HG03095 (cell line): Measurements from ENCODE around the gene ZGLP1.
"Not testable (repeated sequence)": the region's sequence is repeated elsewhere in the genome, so short reads cannot be mapped to it uniquely, and the experiment has no call there.

Experiments
- ATAC-seq: cut with Tn5 transposase; IDR thresholded peaks from one replicate; pipeline ENCODE4 v1.9.1; 2021; ENCODE audit warnings: moderate library complexity; ENCODE audit not compliant: unreplicated experiment

ZGLP1 gene

DNA sequence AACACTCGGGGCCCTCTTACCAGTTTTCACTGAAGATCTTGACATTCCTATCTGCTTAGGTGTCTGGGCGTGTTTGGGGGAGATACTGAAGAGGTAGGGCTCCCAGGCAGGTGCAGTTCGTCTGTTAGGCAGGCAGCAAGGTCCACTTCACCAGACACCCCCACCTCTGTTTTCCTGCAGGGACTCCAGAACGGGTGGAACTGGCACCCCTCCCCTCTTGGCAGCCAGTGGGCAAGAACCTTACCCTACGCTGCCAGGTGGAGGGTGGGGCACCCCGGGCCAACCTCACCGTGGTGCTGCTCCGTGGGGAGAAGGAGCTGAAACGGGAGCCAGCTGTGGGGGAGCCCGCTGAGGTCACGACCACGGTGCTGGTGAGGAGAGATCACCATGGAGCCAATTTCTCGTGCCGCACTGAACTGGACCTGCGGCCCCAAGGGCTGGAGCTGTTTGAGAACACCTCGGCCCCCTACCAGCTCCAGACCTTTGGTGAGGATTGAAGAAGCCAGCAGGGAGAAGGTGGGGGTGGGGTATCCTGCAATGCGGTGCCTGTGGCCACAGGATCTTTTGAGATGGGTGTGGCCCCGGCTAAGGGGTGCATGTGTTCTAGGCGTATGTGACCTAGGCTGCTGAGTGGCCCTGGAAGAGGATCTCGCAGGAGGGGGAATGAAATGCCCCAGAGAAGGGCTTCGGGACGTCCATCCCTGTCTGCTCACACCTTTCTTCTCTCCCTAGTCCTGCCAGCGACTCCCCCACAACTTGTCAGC lies 26.1 kb downstream of the ZGLP1 start:
- no peak for ATAC-seq

GRCh38 chr19:10282043-10282442 lies 27.6 kb downstream of the ZGLP1 start:
- ATAC-seq = not testable (repeated sequence)

DNA sequence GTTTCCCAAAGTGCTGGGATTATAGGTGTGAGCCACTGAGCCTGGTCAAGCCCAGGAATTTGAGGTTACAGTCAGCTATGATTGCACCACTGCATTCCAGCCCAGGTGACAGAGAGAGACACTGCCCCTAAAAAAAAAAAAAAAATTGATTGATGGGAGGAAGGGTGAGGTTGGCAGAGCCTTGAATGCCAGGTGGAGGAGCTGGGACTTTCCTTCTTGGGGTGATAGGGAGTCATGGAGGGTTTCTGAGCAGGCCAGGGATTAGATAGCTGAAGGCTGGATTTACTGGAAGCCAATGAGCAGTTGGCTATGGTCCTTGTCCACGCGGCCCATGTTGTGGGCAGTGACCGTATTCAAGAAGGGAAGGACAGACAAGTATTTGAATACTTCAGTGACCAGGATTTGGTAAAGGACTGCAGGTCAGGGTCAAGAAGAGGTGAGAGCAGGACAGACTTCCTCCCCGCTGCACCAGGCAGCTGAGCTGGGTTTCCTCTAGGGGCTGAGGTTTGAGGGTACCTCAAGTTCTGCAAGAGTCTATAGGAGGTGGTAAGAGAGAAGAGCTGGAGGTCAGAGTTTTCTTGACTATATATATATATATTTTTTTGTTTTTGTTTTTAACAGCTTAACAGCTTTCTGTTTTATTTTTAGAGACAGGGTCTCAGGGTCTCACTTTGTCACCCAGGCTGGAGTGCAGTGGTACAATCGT lies 29.7 kb downstream of the ZGLP1 start:
- no peak for ATAC-seq

DNA sequence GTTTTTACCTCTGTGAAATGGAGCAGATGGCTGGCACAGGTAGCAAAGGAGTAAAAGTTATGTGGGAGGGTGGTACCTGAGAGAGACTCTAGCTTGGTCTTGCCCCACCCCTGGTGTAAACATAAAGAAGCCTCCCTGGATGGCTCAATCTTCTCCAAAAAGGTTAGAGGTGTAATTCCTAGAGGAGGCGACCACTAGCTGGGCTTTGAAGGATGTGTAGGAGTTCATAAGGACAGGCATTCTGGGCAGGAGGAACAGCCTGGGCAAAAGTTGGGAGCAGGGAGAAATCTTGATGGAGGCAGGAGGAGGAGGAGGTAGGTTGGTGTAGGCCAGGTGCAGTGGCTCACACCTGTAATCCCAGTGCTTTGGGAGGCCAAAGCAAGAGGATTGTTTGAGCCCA lies 30.7 kb downstream of the ZGLP1 start:
- no peak for ATAC-seq

DNA sequence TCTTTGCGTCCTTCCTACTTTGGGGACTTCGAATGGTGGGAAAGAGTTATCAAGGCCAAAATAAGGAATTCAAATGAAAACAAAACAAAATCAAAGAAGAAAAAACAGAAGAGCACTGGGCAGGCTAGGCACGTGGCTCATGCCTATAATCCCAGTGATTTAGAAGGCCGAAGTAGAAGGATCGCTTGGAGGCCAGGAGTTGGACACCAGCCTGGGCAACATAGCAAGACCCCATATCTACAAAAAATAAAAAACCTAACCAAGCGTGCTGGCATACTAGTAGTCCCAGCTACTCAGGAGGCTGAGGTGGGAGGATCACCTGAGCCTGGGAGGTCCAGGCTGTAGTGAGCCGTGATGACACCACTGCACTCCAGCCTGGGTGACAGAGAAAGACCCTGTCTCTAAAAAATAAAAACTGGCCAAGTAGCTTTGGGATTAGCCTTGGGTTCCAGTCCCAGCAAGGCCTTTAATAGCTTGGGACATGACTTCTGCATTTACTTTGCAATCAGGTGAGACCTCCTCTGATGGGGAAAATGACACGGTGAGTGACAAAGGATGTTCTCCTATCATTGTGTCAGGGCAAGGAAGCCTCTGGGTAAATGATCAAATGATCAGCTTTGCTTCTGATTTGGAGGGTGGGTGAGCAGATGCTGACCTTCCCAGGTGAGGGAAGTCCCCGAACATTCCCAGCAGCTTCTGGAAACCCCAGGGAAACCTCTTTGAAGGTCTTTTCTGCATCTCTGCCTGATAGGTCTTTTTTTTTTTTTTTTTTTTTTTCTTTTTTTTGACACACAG lies 31.6 kb downstream of the ZGLP1 start:
- no peak for ATAC-seq

- ATAC-seq = no peak
Measured at GRCh38 chr19:10274589-10274988, 35.0 kb downstream of the ZGLP1 start.

- peak; percentile 9 for ATAC-seq
Measured at GRCh38 chr19:10271543-10272086, 38.0 kb downstream of the ZGLP1 start.

DNA sequence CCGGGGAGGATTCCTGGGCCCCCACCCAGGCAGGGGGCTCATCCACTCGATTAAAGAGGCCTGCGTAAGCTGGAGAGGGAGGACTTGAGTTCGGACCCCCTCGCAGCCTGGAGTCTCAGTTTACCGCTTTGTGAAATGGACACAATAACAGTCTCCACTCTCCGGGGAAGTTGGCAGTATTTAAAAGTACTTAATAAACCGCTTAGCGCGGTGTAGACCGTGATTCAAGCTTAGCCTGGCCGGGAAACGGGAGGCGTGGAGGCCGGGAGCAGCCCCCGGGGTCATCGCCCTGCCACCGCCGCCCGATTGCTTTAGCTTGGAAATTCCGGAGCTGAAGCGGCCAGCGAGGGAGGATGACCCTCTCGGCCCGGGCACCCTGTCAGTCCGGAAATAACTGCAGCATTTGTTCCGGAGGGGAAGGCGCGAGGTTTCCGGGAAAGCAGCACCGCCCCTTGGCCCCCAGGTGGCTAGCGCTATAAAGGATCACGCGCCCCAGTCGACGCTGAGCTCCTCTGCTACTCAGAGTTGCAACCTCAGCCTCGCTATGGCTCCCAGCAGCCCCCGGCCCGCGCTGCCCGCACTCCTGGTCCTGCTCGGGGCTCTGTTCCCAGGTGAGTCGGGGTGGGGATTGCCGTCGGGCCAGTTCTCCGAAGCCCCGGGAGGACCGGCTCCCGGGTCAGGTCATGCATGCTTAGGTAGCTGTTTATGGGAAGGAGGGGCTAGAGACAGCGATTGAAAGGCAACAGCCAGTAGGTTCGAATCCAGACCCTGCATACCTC lies 38.8 kb downstream of the ZGLP1 start, which contains the start of gene ICAM1:
TSS of gene ICAM1 (plus strand) at position 505 of the 779 bp plus-strand sequence. CDS start at position 545, 40 bp downstream.
- ATAC-seq = peak; percentile 44

DNA sequence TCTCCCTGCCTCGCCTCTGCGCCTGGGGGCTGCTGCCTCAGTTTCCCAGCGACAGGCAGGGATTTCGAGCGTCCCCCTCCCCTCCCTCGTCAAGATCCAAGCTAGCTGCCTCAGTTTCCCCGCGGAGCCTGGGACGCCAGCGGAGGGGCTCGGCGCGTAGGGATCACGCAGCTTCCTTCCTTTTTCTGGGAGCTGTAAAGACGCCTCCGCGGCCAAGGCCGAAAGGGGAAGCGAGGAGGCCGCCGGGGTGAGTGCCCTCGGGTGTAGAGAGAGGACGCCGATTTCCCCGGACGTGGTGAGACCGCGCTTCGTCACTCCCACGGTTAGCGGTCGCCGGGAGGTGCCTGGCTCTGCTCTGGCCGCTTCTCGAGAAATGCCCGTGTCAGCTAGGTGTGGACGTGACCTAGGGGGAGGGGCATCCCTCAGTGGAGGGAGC lies 39.4 kb downstream of the ZGLP1 start:
- ATAC-seq = no peak

GRCh38 chr19:10269333-10270179 lies 40.1 kb downstream of the ZGLP1 start:
- no peak for ATAC-seq

GRCh38 chr19:10268071-10268470 lies 41.5 kb downstream of the ZGLP1 start:
- no peak for ATAC-seq

- no peak for ATAC-seq
Measured at GRCh38 chr19:10266706-10267105, 42.9 kb downstream of the ZGLP1 start.

GRCh38 chr19:10262771-10263170 lies 46.8 kb downstream of the ZGLP1 start:
- ATAC-seq = no peak

GRCh38 chr19:10260141-10260584 lies 49.5 kb downstream of the ZGLP1 start:
- no peak for ATAC-seq

DNA sequence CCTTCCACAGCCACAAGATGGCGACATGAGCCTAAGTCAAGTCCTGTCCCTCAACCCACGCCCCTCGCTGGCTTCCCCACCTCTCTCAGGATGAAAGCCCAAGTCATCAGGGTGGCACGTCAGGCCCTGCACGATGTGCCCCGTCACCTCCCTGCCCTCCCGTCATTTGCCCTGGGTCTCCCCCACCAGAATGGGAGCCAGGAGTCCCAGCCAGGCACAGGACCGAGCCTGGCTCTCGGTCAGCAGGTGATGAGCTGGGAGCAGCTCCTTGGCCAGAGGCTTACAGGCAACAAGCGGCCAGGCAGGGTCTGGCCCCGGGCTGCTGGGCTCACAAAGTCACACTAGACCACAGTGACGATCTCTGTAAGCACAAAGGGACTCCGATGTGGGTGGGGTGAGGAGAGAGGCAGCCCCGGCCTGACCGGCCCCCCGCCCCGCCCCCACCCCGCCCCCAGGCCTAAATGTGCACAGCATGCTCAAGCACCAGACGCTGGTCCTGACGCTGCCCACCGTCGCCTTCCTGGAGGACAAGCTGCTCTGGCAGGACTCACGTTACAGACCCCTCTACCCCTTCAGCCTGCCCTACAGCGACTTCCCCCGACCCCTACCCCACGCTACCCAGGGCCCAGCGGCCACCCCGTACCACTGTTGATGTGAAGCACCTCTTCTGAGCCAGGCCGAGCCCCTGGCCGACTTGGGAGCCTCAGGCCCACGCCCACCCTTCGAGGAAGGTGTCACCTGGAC lies 50.3 kb downstream of the ZGLP1 start:
- ATAC-seq = no peak

GRCh38 chr19:10258080-10258710 lies 51.4 kb downstream of the ZGLP1 start:
- ATAC-seq = no peak

GRCh38 chr19:10256970-10257615 lies 52.5 kb downstream of the ZGLP1 start:
- no peak for ATAC-seq

DNA sequence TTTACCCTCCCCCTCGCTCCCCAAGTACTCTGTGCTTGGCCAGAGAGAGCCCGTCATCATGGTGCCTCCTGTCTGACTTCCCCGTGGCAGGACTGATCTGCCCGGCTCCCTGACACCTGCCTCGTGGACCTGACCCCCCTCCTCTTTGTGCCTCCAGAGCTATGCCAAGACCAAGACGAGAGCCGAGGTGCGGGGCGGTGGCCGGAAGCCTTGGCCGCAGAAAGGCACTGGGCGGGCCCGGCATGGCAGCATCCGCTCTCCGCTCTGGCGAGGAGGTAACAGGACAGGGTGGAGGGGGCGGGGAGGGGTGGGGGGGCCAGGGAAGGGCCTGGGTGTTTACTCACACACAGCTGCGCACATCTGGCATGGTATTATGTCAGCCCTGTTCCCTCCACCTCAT lies 53.1 kb downstream of the ZGLP1 start:
- no peak for ATAC-seq
